T-helper 2 cell treated with Interferon-gamma antibody and Interleukin-4, amounts not matched to agents 5 μg/mL and 100 μg/mL, for 36 hours (primary cell): ENCODE measurements around the gene KHNYN.
"Not testable (repeated sequence)": the region's sequence is repeated elsewhere in the genome, so short reads cannot be mapped to it uniquely, and the experiment has no call there.

Source experiments
- DNase-seq: peaks from one replicate; pipeline ENCODE4 v3.0.0; 2021; ENCODE audit warnings: low spot score
- H3K27ac Mint-ChIP-seq: one replicate; pipeline ENCODE4 v1.8.0; 2021; ENCODE audit warnings: mild to moderate bottlenecking, mixed read lengths
- H3K27me3 Mint-ChIP-seq: one replicate; pipeline ENCODE4 v1.8.0; 2021; ENCODE audit warnings: low read depth, mixed read lengths
- H3K36me3 Mint-ChIP-seq: one replicate; pipeline ENCODE4 v1.8.0; 2021; ENCODE audit warnings: low read depth, mixed read lengths
- H3K4me1 Mint-ChIP-seq: one replicate; pipeline ENCODE4 v1.8.0; 2021; ENCODE audit warnings: low read depth, mixed read lengths
- H3K4me3 Mint-ChIP-seq: one replicate; pipeline ENCODE4 v1.8.0; 2022; ENCODE audit warnings: mild to moderate bottlenecking, moderate library complexity, mixed read lengths
- H3K9me3 Mint-ChIP-seq: one replicate; pipeline ENCODE4 v1.8.0; 2021; ENCODE audit warnings: mixed read lengths

Gene KHNYN

GRCh38 chr14:24429395-24430142, at the start of gene KHNYN, which contains the start of gene CBLN3:
KHNYN (plus strand) TSS chr14:24429954; CDS start chr14:24430731, 777 bp downstream.
CBLN3 (minus strand) TSS chr14:24429668; CDS start chr14:24429054, 614 bp downstream.
- H3K4me3 Mint-ChIP-seq, result peak within 1 kb of the TSS; percentile 92
- no peaks in the 10 kb centered on the region for H3K27me3 Mint-ChIP-seq
- H3K4me1 Mint-ChIP-seq, result peaks cover 42% of the 10 kb centered on the region
- peak within 1 kb of the TSS; percentile 98 for H3K27ac Mint-ChIP-seq
- DNase-seq, result peak; percentile 89
- peaks cover 29% of the 10 kb centered on the region for H3K36me3 Mint-ChIP-seq
- H3K9me3 Mint-ChIP-seq, result no peaks in the 10 kb centered on the region

GRCh38 chr14:24381363-24382063, 48.2 kb upstream of the KHNYN start:
- Mint-ChIP-seq H3K4me3 (no peak overlapping the region), H3K27ac (no peak overlapping the region), H3K9me3 (no peaks in the 10 kb centered on the region), H3K36me3 (no peaks in the 10 kb centered on the region), H3K27me3 (peaks cover 10% of the 10 kb centered on the region), H3K4me1 (no peaks in the 10 kb centered on the region)
- DNase-seq, result no peak

- Mint-ChIP-seq H3K27me3 (peaks cover 10% of the 10 kb centered on the region), H3K4me1 (no peaks in the 10 kb centered on the region), H3K36me3 (no peaks in the 10 kb centered on the region), H3K9me3 (no peaks in the 10 kb centered on the region), H3K4me3 (no peak overlapping the region), H3K27ac (no peak overlapping the region)
- no peak for DNase-seq
Observed at GRCh38 chr14:24382064-24382371, 47.7 kb upstream of the KHNYN start.

GRCh38 chr14:24384169-24384568, 45.6 kb upstream of the KHNYN start:
- no peak for DNase-seq
- Mint-ChIP-seq H3K4me1 (no peaks in the 10 kb centered on the region), H3K27me3 (peaks cover 17% of the 10 kb centered on the region), H3K9me3 (no peaks in the 10 kb centered on the region), H3K36me3 (no peaks in the 10 kb centered on the region), H3K27ac (no peak overlapping the region), H3K4me3 (no peak overlapping the region)

- Mint-ChIP-seq H3K27me3 (peaks cover 22% of the 10 kb centered on the region), H3K27ac (no peak overlapping the region), H3K4me1 (no peaks in the 10 kb centered on the region), H3K36me3 (no peaks in the 10 kb centered on the region), H3K4me3 (no peak overlapping the region), H3K9me3 (no peaks in the 10 kb centered on the region)
- no peak for DNase-seq
Observed at GRCh38 chr14:24385524-24385923, 44.2 kb upstream of the KHNYN start.

- Mint-ChIP-seq H3K4me1 (no peaks in the 10 kb centered on the region), H3K27me3 (peaks cover 32% of the 10 kb centered on the region), H3K9me3 (no peaks in the 10 kb centered on the region), H3K36me3 (no peaks in the 10 kb centered on the region), H3K4me3 (no peak overlapping the region), H3K27ac (no peak overlapping the region)
- no peak for DNase-seq
Observed at GRCh38 chr14:24387009-24387345, 42.8 kb upstream of the KHNYN start.

- not testable (repeated sequence) for H3K27ac Mint-ChIP-seq, H3K9me3 Mint-ChIP-seq, H3K4me1 Mint-ChIP-seq, DNase-seq, H3K36me3 Mint-ChIP-seq, H3K4me3 Mint-ChIP-seq
- H3K27me3 Mint-ChIP-seq, result peaks cover 31% of the 10 kb centered on the region
Observed at GRCh38 chr14:24387579-24387978, 42.2 kb upstream of the KHNYN start.

GRCh38 chr14:24388474-24389179, 41.1 kb upstream of the KHNYN start:
- no peaks in the 10 kb centered on the region for H3K36me3 Mint-ChIP-seq
- H3K4me1 Mint-ChIP-seq, result no peaks in the 10 kb centered on the region
- H3K9me3 Mint-ChIP-seq, result no peaks in the 10 kb centered on the region
- H3K27me3 Mint-ChIP-seq, result peaks cover 30% of the 10 kb centered on the region
- H3K4me3 Mint-ChIP-seq, result no peak overlapping the region
- H3K27ac Mint-ChIP-seq, result no peak overlapping the region
- no peak for DNase-seq

- no peaks in the 10 kb centered on the region for H3K36me3 Mint-ChIP-seq
- no peak overlapping the region for H3K4me3 Mint-ChIP-seq
- H3K9me3 Mint-ChIP-seq, result no peaks in the 10 kb centered on the region
- DNase-seq, result no peak
- H3K27me3 Mint-ChIP-seq, result peaks cover 31% of the 10 kb centered on the region
- no peak overlapping the region for H3K27ac Mint-ChIP-seq
- no peaks in the 10 kb centered on the region for H3K4me1 Mint-ChIP-seq
Observed at GRCh38 chr14:24389226-24389848, 40.4 kb upstream of the KHNYN start.

- Mint-ChIP-seq H3K36me3 (no peaks in the 10 kb centered on the region), H3K4me3 (no peak overlapping the region)
- no peak for DNase-seq
Observed at GRCh38 chr14:24390701-24391468, 38.9 kb upstream of the KHNYN start.

GRCh38 chr14:24392325-24393091, 37.2 kb upstream of the KHNYN start:
- H3K36me3 Mint-ChIP-seq, result no peaks in the 10 kb centered on the region
- DNase-seq, result no peak
- H3K27me3 Mint-ChIP-seq, result peaks cover 44% of the 10 kb centered on the region
- H3K9me3 Mint-ChIP-seq, result no peaks in the 10 kb centered on the region
- H3K27ac Mint-ChIP-seq, result no peak overlapping the region
- H3K4me3 Mint-ChIP-seq, result no peak overlapping the region
- no peaks in the 10 kb centered on the region for H3K4me1 Mint-ChIP-seq

More at GRCh38 chr14:24390701-24391468, 38.9 kb upstream of the KHNYN start:
- no peaks in the 10 kb centered on the region for H3K4me1 Mint-ChIP-seq
- no peaks in the 10 kb centered on the region for H3K9me3 Mint-ChIP-seq
- no peak overlapping the region for H3K27ac Mint-ChIP-seq
- H3K27me3 Mint-ChIP-seq, result peaks cover 33% of the 10 kb centered on the region

- Mint-ChIP-seq H3K9me3 (no peaks in the 10 kb centered on the region), H3K4me1 (no peaks in the 10 kb centered on the region), H3K36me3 (no peaks in the 10 kb centered on the region), H3K27ac (no peak overlapping the region), H3K27me3 (peaks cover 40% of the 10 kb centered on the region), H3K4me3 (no peak overlapping the region)
- no peak for DNase-seq
Observed at GRCh38 chr14:24394275-24394674, 35.5 kb upstream of the KHNYN start.
